Urinary bladder (tissue), 4 donors: ENCODE measurements around the gene SPEN. TPM values are rescaled to one million over a fixed set of nuclear protein-coding genes. Genes with fewer than 3 reads are reported as not detected.

Source experiments
- DNase-seq: peaks from one replicate; pipeline ENCODE4 v3.0.0-alpha.2; 2015; ENCODE audit errors: extremely low spot score
- H3K27ac ChIP-seq: one replicate; pipeline ENCODE4 v1.5.1; 2013; ENCODE audit warnings: low read depth, mild to moderate bottlenecking, moderate library complexity
- H3K36me3 ChIP-seq: one replicate; pipeline ENCODE4 v1.6.1; 2013; ENCODE audit warnings: mild to moderate bottlenecking, moderate library complexity; ENCODE audit not compliant: insufficient read depth
- H3K4me1 ChIP-seq: one replicate; pipeline ENCODE4 v1.6.1; 2013; ENCODE audit warnings: mild to moderate bottlenecking, moderate library complexity; ENCODE audit not compliant: insufficient read depth
- H3K4me3 ChIP-seq: one replicate; pipeline ENCODE4 v1.5.1; 2013; ENCODE audit warnings: low read depth, low read length
- WGBS: extraction: QIAGEN DNeasy Blood & Tissue Kit; methylation state at CpG from one replicate; pipeline ENCODE4 v1.1.7; 2013; 5-methylcytosine and 5-hydroxymethylcytosine counted together
- polyA plus RNA-seq: library from polyadenylated mRNA; stranded (reverse); fragments of 200-250 nt; gene quantifications from one replicate; pipeline ENCODE4 v1.2.3, GENCODE V29; 2013
- total RNA-seq: library from RNA; depleted of rRNA; stranded (reverse); fragments of >200 nt; gene quantifications from one replicate; pipeline ENCODE4 v1.2.3, GENCODE V29; 2014
- donor health status: healthy with polysubstance abuse.
- donor health status: healthy.

Gene SPEN
- total and polyA plus RNA-seq, 2 donors: 31.8 to 47.6 TPM

- Histone ChIP-seq H3K27ac (no peak overlapping the region), H3K4me1 (no peaks in the 10 kb centered on the region), H3K4me3 (no peak overlapping the region), H3K36me3 (no peaks in the 10 kb centered on the region)
- no peak for DNase-seq
- 82% methylated on average over 8 of the region's 8 CpGs for WGBS
Measured at GRCh38 chr1:15959827-15960446, 112.4 kb downstream of the SPEN start.

GRCh38 chr1:15960808-15961207, 113.3 kb downstream of the SPEN start:
- no peak for DNase-seq
- no peak overlapping the region for H3K4me3 ChIP-seq
- 96% methylated on average over 5 of the region's 5 CpGs for WGBS
- no peaks in the 10 kb centered on the region for H3K4me1 ChIP-seq
- no peak overlapping the region for H3K27ac ChIP-seq
- no peaks in the 10 kb centered on the region for H3K36me3 ChIP-seq

GRCh38 chr1:15961492-15961891, 114.0 kb downstream of the SPEN start:
- no peak overlapping the region for H3K4me3 ChIP-seq
- 65% methylated on average over 11 of the region's 11 CpGs for WGBS
- no peaks in the 10 kb centered on the region for H3K4me1 ChIP-seq
- H3K36me3 ChIP-seq: no peaks in the 10 kb centered on the region
- H3K27ac ChIP-seq: no peak overlapping the region
- no peak for DNase-seq

GRCh38 chr1:15962176-15962575, 114.7 kb downstream of the SPEN start:
- Histone ChIP-seq H3K4me1 (no peaks in the 10 kb centered on the region), H3K36me3 (no peaks in the 10 kb centered on the region), H3K27ac (no peak overlapping the region), H3K4me3 (no peak overlapping the region)
- no peak for DNase-seq
- WGBS: 87% methylated on average over 6 of the region's 6 CpGs

GRCh38 chr1:15962671-15963362, 115.3 kb downstream of the SPEN start:
- WGBS: 87% methylated on average over 8 of the region's 8 CpGs
- no peaks in the 10 kb centered on the region for H3K36me3 ChIP-seq
- no peak overlapping the region for H3K4me3 ChIP-seq
- H3K27ac ChIP-seq: no peak overlapping the region
- no peaks in the 10 kb centered on the region for H3K4me1 ChIP-seq
- DNase-seq: no peak

- no peak for DNase-seq
- Histone ChIP-seq H3K27ac (no peak overlapping the region), H3K4me1 (no peaks in the 10 kb centered on the region), H3K36me3 (no peaks in the 10 kb centered on the region), H3K4me3 (no peak overlapping the region)
Measured at GRCh38 chr1:15963363-15963967, 116.0 kb downstream of the SPEN start.

GRCh38 chr1:15963968-15964648, 116.6 kb downstream of the SPEN start:
- DNase-seq: no peak
- H3K27ac ChIP-seq: no peak overlapping the region
- no peaks in the 10 kb centered on the region for H3K36me3 ChIP-seq
- H3K4me1 ChIP-seq: no peaks in the 10 kb centered on the region
- 80% methylated on average over 10 of the region's 10 CpGs for WGBS
- H3K4me3 ChIP-seq: no peak overlapping the region

- no peak overlapping the region for H3K4me3 ChIP-seq
- H3K27ac ChIP-seq: no peak overlapping the region
- no peaks in the 10 kb centered on the region for H3K4me1 ChIP-seq
- 71% methylated on average over 7 of the region's 7 CpGs for WGBS
- DNase-seq: no peak
- peaks cover 2% of the 10 kb centered on the region for H3K36me3 ChIP-seq
Measured at GRCh38 chr1:15965228-15965767, 117.8 kb downstream of the SPEN start.

GRCh38 chr1:15966081-15966955, 118.8 kb downstream of the SPEN start:
- 72% methylated on average over 18 of the region's 18 CpGs for WGBS
- Histone ChIP-seq H3K4me1 (no peaks in the 10 kb centered on the region), H3K36me3 (peaks cover 2% of the 10 kb centered on the region), H3K4me3 (no peak overlapping the region), H3K27ac (no peak overlapping the region)
- no peak for DNase-seq

GRCh38 chr1:15966956-15967344, 119.4 kb downstream of the SPEN start:
- Histone ChIP-seq H3K4me3 (no peak overlapping the region), H3K36me3 (peaks cover 2% of the 10 kb centered on the region), H3K27ac (no peak overlapping the region), H3K4me1 (no peaks in the 10 kb centered on the region)
- no peak for DNase-seq
- WGBS: 97% methylated on average over 6 of the region's 6 CpGs

- Histone ChIP-seq H3K4me1 (no peaks in the 10 kb centered on the region), H3K4me3 (no peak overlapping the region), H3K36me3 (peaks cover 2% of the 10 kb centered on the region), H3K27ac (no peak overlapping the region)
- DNase-seq: no peak
- WGBS: 91% methylated on average over 5 of the region's 5 CpGs
Measured at GRCh38 chr1:15968172-15968571, 120.7 kb downstream of the SPEN start.

GRCh38 chr1:15969321-15969880, 121.9 kb downstream of the SPEN start:
- no peak for DNase-seq
- Histone ChIP-seq H3K4me1 (no peaks in the 10 kb centered on the region), H3K27ac (no peak overlapping the region), H3K36me3 (peaks cover 2% of the 10 kb centered on the region), H3K4me3 (no peak overlapping the region)
- 98% methylated on average over 13 of the region's 13 CpGs for WGBS

- H3K27ac ChIP-seq: no peak overlapping the region
- no peaks in the 10 kb centered on the region for H3K4me1 ChIP-seq
- no peak overlapping the region for H3K4me3 ChIP-seq
- peaks cover 2% of the 10 kb centered on the region for H3K36me3 ChIP-seq
- no peak for DNase-seq
Measured at GRCh38 chr1:15970911-15971310, 123.4 kb downstream of the SPEN start.
